IPS DF 6.9 (cell line): ENCODE data around the gene NTM.

Experiments
- DNase-seq: peaks from one replicate; pipeline ENCODE4 v3.0.0-alpha.2; 2013; ENCODE audit warnings: low read depth, low spot score
- H3K27ac ChIP-seq: one replicate; pipeline ENCODE4 v1.5.1; 2013; ENCODE audit warnings: low read length, control low read depth
- H3K27me3 ChIP-seq: 2 replicates; pipeline ENCODE4 v1.6.1; 2013; ENCODE audit warnings: mild to moderate bottlenecking, low read length; ENCODE audit not compliant: control insufficient read depth, insufficient read depth
- H3K36me3 ChIP-seq: 2 replicates; pipeline ENCODE4 v1.6.1; 2013; ENCODE audit warnings: low read length; ENCODE audit not compliant: control insufficient read depth, insufficient read depth
- H3K4me1 ChIP-seq: 2 replicates; pipeline ENCODE4 v1.6.1; 2013; ENCODE audit warnings: low read length; ENCODE audit not compliant: control insufficient read depth, insufficient read depth
- H3K4me3 ChIP-seq: 2 replicates; pipeline ENCODE4 v1.5.1; 2013; ENCODE audit warnings: mild to moderate bottlenecking, low read length
- H3K9me3 ChIP-seq: 2 replicates; pipeline ENCODE4 v1.6.1; 2013; ENCODE audit warnings: low read length, inconsistent platforms; ENCODE audit not compliant: control insufficient read depth, insufficient read depth
- WGBS: extraction: QIAGEN DNeasy Blood & Tissue Kit; methylation state at CpG from one replicate; pipeline ENCODE4 v1.1.7; 2013; ENCODE audit warnings: mixed read lengths, missing lambda C conversion rate; ENCODE audit not compliant: insufficient read length, insufficient coverage; 5-methylcytosine and 5-hydroxymethylcytosine counted together

NTM gene

GRCh38 chr11:131540676-131541075 is 170.3 kb downstream of the NTM start:
- Histone ChIP-seq H3K27ac (no peak overlapping the region), H3K4me1 (no peaks in the 10 kb centered on the region)
- WGBS: no CpG with 5 or more reads among the region's 3 CpGs

GRCh38 chr11:131543389-131544025 is 173.1 kb downstream of the NTM start:
- Histone ChIP-seq H3K36me3 (no peaks in the 10 kb centered on the region), H3K4me3 (no peak overlapping the region), H3K27me3 (no peaks in the 10 kb centered on the region), H3K4me1 (0 out of 2 replicates have a peak, but pooled peaks cover 1% of the 10 kb centered on the region), H3K9me3 (no peaks in the 10 kb centered on the region), H3K27ac (no peak overlapping the region)
- no peak for DNase-seq
- WGBS: no CpG with 5 or more reads among the region's 8 CpGs

More at GRCh38 chr11:131540676-131541075, 170.3 kb downstream of the NTM start:
- H3K27me3 ChIP-seq: no peaks in the 10 kb centered on the region
- no peak for DNase-seq
- no peak overlapping the region for H3K4me3 ChIP-seq
- no peaks in the 10 kb centered on the region for H3K9me3 ChIP-seq
- H3K36me3 ChIP-seq: no peaks in the 10 kb centered on the region

GRCh38 chr11:131544591-131544990 is 174.2 kb downstream of the NTM start:
- no peaks in the 10 kb centered on the region for H3K36me3 ChIP-seq
- WGBS: no CpG with 5 or more reads among the region's 9 CpGs
- H3K4me3 ChIP-seq: no peak overlapping the region
- H3K4me1 ChIP-seq: 0 out of 2 replicates have a peak, but pooled peaks cover 1% of the 10 kb centered on the region
- H3K9me3 ChIP-seq: no peaks in the 10 kb centered on the region
- peak; percentile 7 for DNase-seq
- H3K27me3 ChIP-seq: no peaks in the 10 kb centered on the region
- H3K27ac ChIP-seq: no peak overlapping the region

- Histone ChIP-seq H3K36me3 (no peaks in the 10 kb centered on the region), H3K4me1 (0 out of 2 replicates have a peak, but pooled peaks cover 1% of the 10 kb centered on the region), H3K27ac (no peak overlapping the region), H3K27me3 (no peaks in the 10 kb centered on the region), H3K9me3 (no peaks in the 10 kb centered on the region), H3K4me3 (no peak overlapping the region)
- no CpG with 5 or more reads among the region's 10 CpGs for WGBS
- no peak for DNase-seq
Observed at GRCh38 chr11:131546218-131546895, 175.9 kb downstream of the NTM start.

- no peaks in the 10 kb centered on the region for H3K9me3 ChIP-seq
- DNase-seq: no peak
- no peak overlapping the region for H3K27ac ChIP-seq
- no peak overlapping the region for H3K4me3 ChIP-seq
- no peaks in the 10 kb centered on the region for H3K36me3 ChIP-seq
- no peaks in the 10 kb centered on the region; the same call in 1 of the 2 replicates for H3K27me3 ChIP-seq
- WGBS: no CpG with 5 or more reads among the region's 2 CpGs
- 0 out of 2 replicates have a peak, but pooled peaks cover 1% of the 10 kb centered on the region for H3K4me1 ChIP-seq
Observed at GRCh38 chr11:131549099-131549498, 178.7 kb downstream of the NTM start.

GRCh38 chr11:131549770-131550169 is 179.4 kb downstream of the NTM start:
- Histone ChIP-seq H3K27ac (no peak overlapping the region), H3K36me3 (no peaks in the 10 kb centered on the region), H3K27me3 (no peaks in the 10 kb centered on the region; the same call in 1 of the 2 replicates), H3K4me1 (0 out of 2 replicates have a peak, but pooled peaks cover 1% of the 10 kb centered on the region), H3K4me3 (no peak overlapping the region), H3K9me3 (no peaks in the 10 kb centered on the region)
- DNase-seq: no peak
- no CpG with 5 or more reads among the region's 8 CpGs for WGBS

- H3K9me3 ChIP-seq: no peaks in the 10 kb centered on the region
- no peaks in the 10 kb centered on the region for H3K36me3 ChIP-seq
- WGBS: no CpG with 5 or more reads among the region's 4 CpGs
- DNase-seq: no peak
- no peak overlapping the region for H3K4me3 ChIP-seq
- no peaks in the 10 kb centered on the region for H3K27me3 ChIP-seq
- peaks cover 3% of the 10 kb centered on the region; the same call in 1 of the 2 replicates for H3K4me1 ChIP-seq
- H3K27ac ChIP-seq: no peak overlapping the region
Observed at GRCh38 chr11:131560287-131560686, 189.9 kb downstream of the NTM start.

- no CpG with 5 or more reads among the region's 4 CpGs for WGBS
- no peak for DNase-seq
- H3K4me1 ChIP-seq: peaks cover 3% of the 10 kb centered on the region; the same call in 1 of the 2 replicates
Observed at GRCh38 chr11:131561501-131561900, 191.1 kb downstream of the NTM start.

GRCh38 chr11:131561972-131562371 is 191.6 kb downstream of the NTM start:
- Histone ChIP-seq H3K9me3 (no peaks in the 10 kb centered on the region), H3K27me3 (no peaks in the 10 kb centered on the region), H3K4me3 (no peak overlapping the region), H3K36me3 (no peaks in the 10 kb centered on the region), H3K4me1 (peaks cover 3% of the 10 kb centered on the region; the same call in 1 of the 2 replicates), H3K27ac (no peak overlapping the region)
- no CpG with 5 or more reads among the region's 5 CpGs for WGBS
- no peak for DNase-seq

More at GRCh38 chr11:131561501-131561900, 191.1 kb downstream of the NTM start:
- Histone ChIP-seq H3K27ac (no peak overlapping the region), H3K27me3 (no peaks in the 10 kb centered on the region), H3K9me3 (no peaks in the 10 kb centered on the region), H3K4me3 (no peak overlapping the region), H3K36me3 (no peaks in the 10 kb centered on the region)

GRCh38 chr11:131568318-131568717 is 197.9 kb downstream of the NTM start:
- Histone ChIP-seq H3K4me1 (no peaks in the 10 kb centered on the region), H3K27me3 (no peaks in the 10 kb centered on the region), H3K9me3 (no peaks in the 10 kb centered on the region), H3K36me3 (no peaks in the 10 kb centered on the region), H3K4me3 (no peak overlapping the region), H3K27ac (no peak overlapping the region)
- no peak for DNase-seq
- WGBS: no CpG with 5 or more reads among the region's 1 CpG
